HEK293 (cell line): Measurements from ENCODE around the gene BIVM.

Experiments used
- CTCF ChIA-PET: fragments of 350-600 bp; formaldehyde crosslinking; extraction: SDS; loops from one replicate; lab custom pipeline; 2021; ENCODE audit warnings: antibody characterized with exemption; lab: Yijun Ruan, JAX
- POLR2A ChIA-PET: fragments of 300-600 bp; formaldehyde crosslinking; extraction: SDS; loops from one replicate; lab custom pipeline; 2020; ENCODE audit warnings: antibody characterized with exemption, inconsistent platforms; lab: Yijun Ruan, JAX
- H3K27ac ChIP-seq: fragments of 200-500 bp; sonication (Bioruptor generic); 2 replicates; pipeline ENCODE4 v1.5.1; 2014; ENCODE audit warnings: low read depth, low read length, control low read depth, inconsistent platforms; ENCODE audit errors: extremely low read depth
- H3K36me3 ChIP-seq, 2 experiments: fragments of 200-500 bp in 1 of 2; sonication (Bioruptor generic) in 1 of 2; 1 replicate in 1 of 2; 2 replicates in 1 of 2; pipeline ENCODE4 v1.5.1; 2014 to 2017; ENCODE audit warnings: inconsistent platforms in 2 of 2, low read length in 2 of 2; ENCODE audit not compliant: control insufficient read depth in 2 of 2, insufficient read depth in 1 of 2
- H3K4me1 ChIP-seq: fragments of 200-500 bp; sonication (Bioruptor generic); 2 replicates; pipeline ENCODE4 v1.5.1; 2014; ENCODE audit warnings: mild to moderate bottlenecking, low read length, inconsistent platforms; ENCODE audit not compliant: control insufficient read depth, insufficient read depth
- H3K4me3 ChIP-seq: 2 replicates; pipeline ENCODE4 v1.5.1; 2011; ENCODE audit warnings: low read depth, mild to moderate bottlenecking, control low read depth, low read length, moderate library complexity
- H3K9me3 ChIP-seq: fragments of 200-500 bp; sonication (Bioruptor generic); 2 replicates; pipeline ENCODE4 v1.5.1; 2014; ENCODE audit warnings: low read depth, low read length, inconsistent platforms; ENCODE audit not compliant: control insufficient read depth, insufficient read depth
- HOXA7 ChIP-seq: sonication (generic); formaldehyde crosslinking; IDR thresholded peaks from 2 replicates; pipeline ENCODE4 v1.8.1; 2022; ENCODE audit warnings: missing genetic modification reagents, borderline replicate concordance
- SETDB1 ChIP-seq: IDR thresholded peaks from one replicate; pipeline ENCODE4 v1.6.1; 2017; ENCODE audit warnings: mild to moderate bottlenecking, low read length, moderate library complexity, mixed read lengths; ENCODE audit not compliant: insufficient read length
- TCF7L2 ChIP-seq: IDR thresholded peaks from 2 replicates; pipeline ENCODE4 v1.6.1; 2011; ENCODE audit warnings: low read depth, mild to moderate bottlenecking, inconsistent platforms, low read length, moderate library complexity, borderline replicate concordance
- ZFP41 ChIP-seq: fragments of 450-650 bp; formaldehyde crosslinking; IDR thresholded peaks from 2 replicates; pipeline ENCODE4 v1.5.1; 2016; ENCODE audit warnings: missing biosample characterization, missing genetic modification characterization, borderline replicate concordance
- ZNF146 ChIP-seq: fragments of 450-650 bp; formaldehyde crosslinking; IDR thresholded peaks from 2 replicates; pipeline ENCODE4 v1.5.1; 2016; ENCODE audit warnings: missing biosample characterization, missing genetic modification characterization
- ZNF211 ChIP-seq: fragments of 450-650 bp; formaldehyde crosslinking; IDR thresholded peaks from 2 replicates; pipeline ENCODE4 v1.5.1; 2016; ENCODE audit warnings: low read depth, missing biosample characterization, missing genetic modification characterization
- ZNF529 ChIP-seq: fragments of 450-650 bp; formaldehyde crosslinking; IDR thresholded peaks from 2 replicates; pipeline ENCODE4 v1.5.1; 2017; ENCODE audit warnings: missing genetic modification characterization, missing biosample characterization; ENCODE audit not compliant: insufficient replicate concordance
- ZSCAN23 ChIP-seq: fragments of 450-650 bp; formaldehyde crosslinking; IDR thresholded peaks from 2 replicates; pipeline ENCODE4 v1.5.1; 2016; ENCODE audit warnings: missing biosample characterization, missing genetic modification characterization
- TF ChIP-seq, protein P1 (sequence below): fragments of 450-650 bp; formaldehyde crosslinking; IDR thresholded peaks from 2 replicates; pipeline ENCODE4 v1.5.1; 2016; ENCODE audit warnings: missing biosample characterization, missing genetic modification characterization
- TF ChIP-seq, protein P2 (sequence below): sonication (generic); formaldehyde crosslinking; IDR thresholded peaks from 2 replicates; pipeline ENCODE4 v1.8.1; 2022; ENCODE audit warnings: mild to moderate bottlenecking, moderate library complexity, missing genetic modification reagents
- TF ChIP-seq, protein P3 (sequence below): fragments of 450-650 bp; formaldehyde crosslinking; IDR thresholded peaks from 2 replicates; pipeline ENCODE4 v1.5.1; 2016; ENCODE audit warnings: missing biosample characterization, missing genetic modification characterization
- TF ChIP-seq, protein P4 (sequence below): fragments of 450-650 bp; formaldehyde crosslinking; IDR thresholded peaks from 2 replicates; pipeline ENCODE4 v1.5.1; 2017; ENCODE audit warnings: missing biosample characterization, missing genetic modification characterization
- TF ChIP-seq, protein P5 (sequence below): fragments of 450-650 bp; formaldehyde crosslinking; IDR thresholded peaks from 2 replicates; pipeline ENCODE4 v1.5.1; 2016; ENCODE audit warnings: missing biosample characterization, missing genetic modification characterization
- TF ChIP-seq, protein P6 (sequence below): fragments of 450-650 bp; formaldehyde crosslinking; IDR thresholded peaks from 2 replicates; pipeline ENCODE4 v1.5.1; 2016; ENCODE audit warnings: missing biosample characterization, missing genetic modification characterization
- TF ChIP-seq, protein P7 (sequence below): fragments of 450-650 bp; formaldehyde crosslinking; IDR thresholded peaks from 2 replicates; pipeline ENCODE4 v1.5.1; 2016; ENCODE audit warnings: missing biosample characterization, missing genetic modification characterization, borderline replicate concordance

BIVM gene

DNA sequence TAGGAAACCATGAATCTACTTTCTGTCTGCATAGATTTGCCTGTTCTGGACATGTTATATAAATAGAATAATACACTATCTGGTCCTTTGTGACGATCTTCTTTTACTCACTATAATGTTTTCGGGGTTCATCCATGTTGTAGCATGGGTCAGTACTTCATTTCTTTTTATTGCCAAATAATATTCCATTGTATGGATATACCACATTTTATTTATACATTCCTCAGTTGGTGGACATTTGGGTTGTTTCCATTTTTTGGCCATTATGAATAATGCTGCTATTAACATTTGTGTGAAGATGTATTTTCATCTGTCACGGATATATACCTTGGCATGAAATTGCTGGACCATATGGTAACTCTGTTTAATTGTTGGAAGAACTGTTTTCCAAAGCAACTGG lies 6.8 kb downstream of the BIVM start:
- Histone ChIP-seq H3K36me3 (peaks cover 0 to 3% of the 10 kb centered on the region in 2 experiments; a peak in 2 of 3 replicates), H3K9me3 (no peaks in the 10 kb centered on the region), H3K27ac (no peak overlapping the region), H3K4me1 (no peaks in the 10 kb centered on the region), H3K4me3 (no peak overlapping the region)
- CTCF ChIA-PET: no interaction called here
- POLR2A ChIA-PET: no interaction called here
- TF ChIP-seq HOXA7 (CRISPR knock-in tag) (no peak), ZFP41 (tag by site-specific recombination) (no peak), ZNF146 (tag by site-specific recombination) (peak; percentile 68; the same call in 1 of the 2 replicates)
- TF ChIP-seq, protein P1, sequence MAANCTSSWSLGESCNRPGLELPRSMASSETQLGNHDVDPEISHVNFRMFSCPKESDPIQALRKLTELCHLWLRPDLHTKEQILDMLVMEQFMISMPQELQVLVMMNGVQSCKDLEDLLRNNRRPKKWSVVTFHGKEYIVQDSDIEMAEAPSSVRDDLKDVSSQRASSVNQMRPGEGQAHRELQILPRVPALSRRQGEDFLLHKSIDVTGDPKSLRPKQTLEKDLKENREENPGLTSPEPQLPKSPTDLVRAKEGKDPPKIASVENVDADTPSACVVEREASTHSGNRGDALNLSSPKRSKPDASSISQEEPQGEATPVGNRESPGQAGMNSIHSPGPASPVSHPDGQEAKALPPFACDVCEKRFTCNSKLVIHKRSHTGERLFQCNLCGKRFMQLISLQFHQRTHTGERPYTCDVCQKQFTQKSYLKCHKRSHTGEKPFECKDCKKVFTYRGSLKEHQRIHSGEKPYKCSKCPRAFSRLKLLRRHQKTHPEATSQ (tag by site-specific recombination): no peak
- TF ChIP-seq, protein P2, sequence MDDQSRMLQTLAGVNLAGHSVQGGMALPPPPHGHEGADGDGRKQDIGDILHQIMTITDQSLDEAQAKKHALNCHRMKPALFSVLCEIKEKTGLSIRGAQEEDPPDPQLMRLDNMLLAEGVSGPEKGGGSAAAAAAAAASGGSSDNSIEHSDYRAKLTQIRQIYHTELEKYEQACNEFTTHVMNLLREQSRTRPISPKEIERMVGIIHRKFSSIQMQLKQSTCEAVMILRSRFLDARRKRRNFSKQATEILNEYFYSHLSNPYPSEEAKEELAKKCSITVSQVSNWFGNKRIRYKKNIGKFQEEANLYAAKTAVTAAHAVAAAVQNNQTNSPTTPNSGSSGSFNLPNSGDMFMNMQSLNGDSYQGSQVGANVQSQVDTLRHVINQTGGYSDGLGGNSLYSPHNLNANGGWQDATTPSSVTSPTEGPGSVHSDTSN: no peak
- TF ChIP-seq, protein P3, sequence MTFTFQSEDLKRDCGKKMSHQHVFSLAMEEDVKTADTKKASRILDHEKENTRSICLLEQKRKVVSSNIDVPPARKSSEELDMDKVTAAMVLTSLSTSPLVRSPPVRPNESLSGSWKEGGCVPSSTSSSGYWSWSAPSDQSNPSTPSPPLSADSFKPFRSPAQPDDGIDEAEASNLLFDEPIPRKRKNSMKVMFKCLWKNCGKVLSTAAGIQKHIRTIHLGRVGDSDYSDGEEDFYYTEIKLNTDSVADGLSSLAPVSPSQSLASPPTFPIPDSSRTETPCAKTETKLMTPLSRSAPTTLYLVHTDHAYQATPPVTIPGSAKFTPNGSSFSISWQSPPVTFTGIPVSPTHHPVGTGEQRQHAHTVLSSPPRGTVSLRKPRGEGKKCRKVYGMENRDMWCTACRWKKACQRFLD (tag by site-specific recombination): no peak

DNA sequence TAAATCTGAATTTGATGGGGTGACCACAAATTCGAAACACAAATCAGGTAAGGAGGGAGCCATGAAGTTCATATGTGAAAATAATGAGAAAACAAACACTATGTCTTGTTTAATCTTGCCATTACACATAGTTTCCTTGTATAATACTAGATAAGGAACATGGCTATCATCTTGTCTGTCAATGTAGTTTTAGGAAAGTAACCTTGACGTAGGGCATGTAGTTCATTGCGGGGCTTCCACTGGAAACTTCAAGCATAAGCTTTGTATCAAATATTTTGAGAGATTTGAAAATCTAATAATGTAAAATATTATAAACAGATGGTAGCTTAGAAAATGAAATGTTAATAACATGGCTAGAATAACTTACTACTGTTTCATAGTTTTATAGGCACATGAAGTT lies 8.8 kb downstream of the BIVM start:
- no peak overlapping the region for H3K27ac ChIP-seq
- H3K4me3 ChIP-seq: no peak overlapping the region
- no peak for TF ChIP-seq TCF7L2
- no peak for TF ChIP-seq ZNF211 (tag by site-specific recombination)
- no peak for TF ChIP-seq SETDB1
- TF ChIP-seq, protein P4, sequence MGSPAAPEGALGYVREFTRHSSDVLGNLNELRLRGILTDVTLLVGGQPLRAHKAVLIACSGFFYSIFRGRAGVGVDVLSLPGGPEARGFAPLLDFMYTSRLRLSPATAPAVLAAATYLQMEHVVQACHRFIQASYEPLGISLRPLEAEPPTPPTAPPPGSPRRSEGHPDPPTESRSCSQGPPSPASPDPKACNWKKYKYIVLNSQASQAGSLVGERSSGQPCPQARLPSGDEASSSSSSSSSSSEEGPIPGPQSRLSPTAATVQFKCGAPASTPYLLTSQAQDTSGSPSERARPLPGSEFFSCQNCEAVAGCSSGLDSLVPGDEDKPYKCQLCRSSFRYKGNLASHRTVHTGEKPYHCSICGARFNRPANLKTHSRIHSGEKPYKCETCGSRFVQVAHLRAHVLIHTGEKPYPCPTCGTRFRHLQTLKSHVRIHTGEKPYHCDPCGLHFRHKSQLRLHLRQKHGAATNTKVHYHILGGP (tag by site-specific recombination): no peak
- TF ChIP-seq, protein P5, sequence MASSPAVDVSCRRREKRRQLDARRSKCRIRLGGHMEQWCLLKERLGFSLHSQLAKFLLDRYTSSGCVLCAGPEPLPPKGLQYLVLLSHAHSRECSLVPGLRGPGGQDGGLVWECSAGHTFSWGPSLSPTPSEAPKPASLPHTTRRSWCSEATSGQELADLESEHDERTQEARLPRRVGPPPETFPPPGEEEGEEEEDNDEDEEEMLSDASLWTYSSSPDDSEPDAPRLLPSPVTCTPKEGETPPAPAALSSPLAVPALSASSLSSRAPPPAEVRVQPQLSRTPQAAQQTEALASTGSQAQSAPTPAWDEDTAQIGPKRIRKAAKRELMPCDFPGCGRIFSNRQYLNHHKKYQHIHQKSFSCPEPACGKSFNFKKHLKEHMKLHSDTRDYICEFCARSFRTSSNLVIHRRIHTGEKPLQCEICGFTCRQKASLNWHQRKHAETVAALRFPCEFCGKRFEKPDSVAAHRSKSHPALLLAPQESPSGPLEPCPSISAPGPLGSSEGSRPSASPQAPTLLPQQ: no peak
- TF ChIP-seq ZSCAN23 (tag by site-specific recombination): no peak
- no peak for TF ChIP-seq ZNF529
- TF ChIP-seq, protein P6, sequence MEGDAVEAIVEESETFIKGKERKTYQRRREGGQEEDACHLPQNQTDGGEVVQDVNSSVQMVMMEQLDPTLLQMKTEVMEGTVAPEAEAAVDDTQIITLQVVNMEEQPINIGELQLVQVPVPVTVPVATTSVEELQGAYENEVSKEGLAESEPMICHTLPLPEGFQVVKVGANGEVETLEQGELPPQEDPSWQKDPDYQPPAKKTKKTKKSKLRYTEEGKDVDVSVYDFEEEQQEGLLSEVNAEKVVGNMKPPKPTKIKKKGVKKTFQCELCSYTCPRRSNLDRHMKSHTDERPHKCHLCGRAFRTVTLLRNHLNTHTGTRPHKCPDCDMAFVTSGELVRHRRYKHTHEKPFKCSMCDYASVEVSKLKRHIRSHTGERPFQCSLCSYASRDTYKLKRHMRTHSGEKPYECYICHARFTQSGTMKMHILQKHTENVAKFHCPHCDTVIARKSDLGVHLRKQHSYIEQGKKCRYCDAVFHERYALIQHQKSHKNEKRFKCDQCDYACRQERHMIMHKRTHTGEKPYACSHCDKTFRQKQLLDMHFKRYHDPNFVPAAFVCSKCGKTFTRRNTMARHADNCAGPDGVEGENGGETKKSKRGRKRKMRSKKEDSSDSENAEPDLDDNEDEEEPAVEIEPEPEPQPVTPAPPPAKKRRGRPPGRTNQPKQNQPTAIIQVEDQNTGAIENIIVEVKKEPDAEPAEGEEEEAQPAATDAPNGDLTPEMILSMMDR (tag by site-specific recombination): no peak
- TF ChIP-seq, protein P7, sequence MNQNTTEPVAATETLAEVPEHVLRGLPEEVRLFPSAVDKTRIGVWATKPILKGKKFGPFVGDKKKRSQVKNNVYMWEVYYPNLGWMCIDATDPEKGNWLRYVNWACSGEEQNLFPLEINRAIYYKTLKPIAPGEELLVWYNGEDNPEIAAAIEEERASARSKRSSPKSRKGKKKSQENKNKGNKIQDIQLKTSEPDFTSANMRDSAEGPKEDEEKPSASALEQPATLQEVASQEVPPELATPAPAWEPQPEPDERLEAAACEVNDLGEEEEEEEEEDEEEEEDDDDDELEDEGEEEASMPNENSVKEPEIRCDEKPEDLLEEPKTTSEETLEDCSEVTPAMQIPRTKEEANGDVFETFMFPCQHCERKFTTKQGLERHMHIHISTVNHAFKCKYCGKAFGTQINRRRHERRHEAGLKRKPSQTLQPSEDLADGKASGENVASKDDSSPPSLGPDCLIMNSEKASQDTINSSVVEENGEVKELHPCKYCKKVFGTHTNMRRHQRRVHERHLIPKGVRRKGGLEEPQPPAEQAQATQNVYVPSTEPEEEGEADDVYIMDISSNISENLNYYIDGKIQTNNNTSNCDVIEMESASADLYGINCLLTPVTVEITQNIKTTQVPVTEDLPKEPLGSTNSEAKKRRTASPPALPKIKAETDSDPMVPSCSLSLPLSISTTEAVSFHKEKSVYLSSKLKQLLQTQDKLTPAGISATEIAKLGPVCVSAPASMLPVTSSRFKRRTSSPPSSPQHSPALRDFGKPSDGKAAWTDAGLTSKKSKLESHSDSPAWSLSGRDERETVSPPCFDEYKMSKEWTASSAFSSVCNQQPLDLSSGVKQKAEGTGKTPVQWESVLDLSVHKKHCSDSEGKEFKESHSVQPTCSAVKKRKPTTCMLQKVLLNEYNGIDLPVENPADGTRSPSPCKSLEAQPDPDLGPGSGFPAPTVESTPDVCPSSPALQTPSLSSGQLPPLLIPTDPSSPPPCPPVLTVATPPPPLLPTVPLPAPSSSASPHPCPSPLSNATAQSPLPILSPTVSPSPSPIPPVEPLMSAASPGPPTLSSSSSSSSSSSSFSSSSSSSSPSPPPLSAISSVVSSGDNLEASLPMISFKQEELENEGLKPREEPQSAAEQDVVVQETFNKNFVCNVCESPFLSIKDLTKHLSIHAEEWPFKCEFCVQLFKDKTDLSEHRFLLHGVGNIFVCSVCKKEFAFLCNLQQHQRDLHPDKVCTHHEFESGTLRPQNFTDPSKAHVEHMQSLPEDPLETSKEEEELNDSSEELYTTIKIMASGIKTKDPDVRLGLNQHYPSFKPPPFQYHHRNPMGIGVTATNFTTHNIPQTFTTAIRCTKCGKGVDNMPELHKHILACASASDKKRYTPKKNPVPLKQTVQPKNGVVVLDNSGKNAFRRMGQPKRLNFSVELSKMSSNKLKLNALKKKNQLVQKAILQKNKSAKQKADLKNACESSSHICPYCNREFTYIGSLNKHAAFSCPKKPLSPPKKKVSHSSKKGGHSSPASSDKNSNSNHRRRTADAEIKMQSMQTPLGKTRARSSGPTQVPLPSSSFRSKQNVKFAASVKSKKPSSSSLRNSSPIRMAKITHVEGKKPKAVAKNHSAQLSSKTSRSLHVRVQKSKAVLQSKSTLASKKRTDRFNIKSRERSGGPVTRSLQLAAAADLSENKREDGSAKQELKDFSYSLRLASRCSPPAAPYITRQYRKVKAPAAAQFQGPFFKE: no peak
- H3K9me3 ChIP-seq: no peaks in the 10 kb centered on the region
- ChIA-PET CTCF (no interaction called here), POLR2A (no interaction called here)
- H3K36me3 ChIP-seq: peaks cover 0 to 3% of the 10 kb centered on the region in 2 experiments; a peak in 1 of 3 replicates
- no peaks in the 10 kb centered on the region for H3K4me1 ChIP-seq
